HFF-Myc (cell line): Measurements from ENCODE around the gene VEGFA.

Source experiments
- DNase-seq: peaks from one replicate; pipeline ENCODE4 v3.0.0-alpha.2; 2011; ENCODE audit warnings: low read depth; ENCODE audit errors: extremely low read depth
- H3K4me3 ChIP-seq: replicated peaks from 2 replicates; pipeline ENCODE4 v1.5.1; 2011; ENCODE audit warnings: low read depth, mild to moderate bottlenecking, control low read depth, low read length
- CTCF ChIP-seq: IDR thresholded peaks from 2 replicates; pipeline ENCODE4 v1.5.1; 2012; ENCODE audit warnings: mild to moderate bottlenecking, low read depth, low read length, control low read depth; ENCODE audit errors: missing control alignments

The VEGFA gene

GRCh38 chr6:43738877-43739641 is 31.0 kb upstream of the VEGFA start:
- no peak for DNase-seq
- TF ChIP-seq CTCF: no peak

GRCh38 chr6:43739642-43740091 is 30.3 kb upstream of the VEGFA start:
- H3K4me3 ChIP-seq: no peak overlapping the region
- TF ChIP-seq CTCF: no peak
- no peak for DNase-seq

More at GRCh38 chr6:43738877-43739641, 31.0 kb upstream of the VEGFA start:
- H3K4me3 ChIP-seq: no peak overlapping the region

- no peak for TF ChIP-seq CTCF
- no peak for DNase-seq
- no peak overlapping the region for H3K4me3 ChIP-seq
Measured at GRCh38 chr6:43740321-43740960, 29.6 kb upstream of the VEGFA start.

- TF ChIP-seq CTCF: no peak
- H3K4me3 ChIP-seq: no peak overlapping the region
- DNase-seq: no peak
Measured at GRCh38 chr6:43740961-43741764, 28.8 kb upstream of the VEGFA start.

GRCh38 chr6:43741829-43742228 is 28.2 kb upstream of the VEGFA start:
- no peak overlapping the region for H3K4me3 ChIP-seq
- no peak for DNase-seq
- TF ChIP-seq CTCF: no peak

- no peak overlapping the region for H3K4me3 ChIP-seq
- no peak for TF ChIP-seq CTCF
- no peak for DNase-seq
Measured at GRCh38 chr6:43742285-43742684, 27.7 kb upstream of the VEGFA start.
